GM12878 (cell line): Measurements from ENCODE around the gene MAGI2. TPM values are rescaled to one million over a fixed set of nuclear protein-coding genes. Genes with fewer than 3 reads are reported as not detected.

Source experiments
- ATAC-seq: fragments of 200-7000 bp; cut with Tn5 transposase; 3 replicates; pipeline ENCODE4 v1.9.1; 2020; ENCODE audit warnings: mild to moderate bottlenecking, moderate library complexity
- BruUV-seq: library from RNA; stranded (reverse); fragments of 400-500 nt; replicated peaks from 2 replicates; lab custom pipeline; 2021; lab: Mats Ljungman, UMichigan
- CTCF ChIA-PET: fragments of 300-600 bp; sonication (Branson Sonifier 250); formaldehyde crosslinking; extraction: SDS; loops from one replicate; lab custom pipeline; 2021; ENCODE audit warnings: inconsistent platforms; lab: Yijun Ruan, JAX
- POLR2A ChIA-PET: fragments of 350-600 bp; formaldehyde crosslinking; extraction: SDS; loops from one replicate; lab custom pipeline; 2021; ENCODE audit warnings: inconsistent platforms; lab: Charles Lee
- RAD21 ChIA-PET: fragments of 300-600 bp; sonication (Branson Sonifier 250); formaldehyde crosslinking; loops from one replicate; lab custom pipeline; 2023; ENCODE audit warnings: antibody characterized with exemption; ENCODE audit not compliant: unreplicated experiment; lab: Charles Lee
- SMC1A ChIA-PET: fragments of 300-600 bp; sonication (Branson Sonifier 250); formaldehyde crosslinking; loops from one replicate; lab custom pipeline; 2023; ENCODE audit not compliant: unreplicated experiment, uncharacterized antibody; lab: Charles Lee
- DNase-seq: peaks from one replicate; pipeline ENCODE4 v3.0.0-alpha.2; 2011; ENCODE audit warnings: low read depth, low spot score
- FAIRE-seq: peaks from 3 replicates; lab custom pipeline; 2011; peaks lifted over from hg19 to GRCh38; lab: Jason Lieb, UNC
- H2AFZ ChIP-seq: 2 replicates; pipeline ENCODE4 v1.6.0; 2011; ENCODE audit warnings: low read depth, low read length, control low read depth; ENCODE audit not compliant: control insufficient read depth
- H3K27ac ChIP-seq: 2 replicates; pipeline ENCODE4 v1.5.1; 2011; ENCODE audit warnings: control low read depth; ENCODE audit not compliant: control insufficient read depth, insufficient read depth
- H3K27me3 ChIP-seq, 2 experiments: replicated peaks in 1 of 2; 2 replicates each; pipeline versions ENCODE4 v1.6.0 to v1.6.1; 2011; ENCODE audit warnings: low read length in 1 of 2; ENCODE audit not compliant: control insufficient read depth in 2 of 2, insufficient read depth in 2 of 2
- H3K36me3 ChIP-seq, 2 experiments: 2 replicates each; pipeline ENCODE4 v1.5.1; 2011; ENCODE audit warnings: low read length in 1 of 2; ENCODE audit not compliant: control insufficient read depth in 2 of 2, insufficient read depth in 2 of 2
- H3K4me1 ChIP-seq: 2 replicates; pipeline ENCODE4 v1.6.1; 2011; ENCODE audit warnings: mild to moderate bottlenecking, low read length, moderate library complexity, mixed read lengths; ENCODE audit not compliant: control insufficient read depth, insufficient read depth
- H3K4me2 ChIP-seq: 2 replicates; pipeline ENCODE4 v1.6.0; 2011; ENCODE audit warnings: control low read depth; ENCODE audit not compliant: control insufficient read depth, insufficient read depth
- H3K4me3 ChIP-seq: fragments of 200-600 bp; sonication (generic); 2 replicates; pipeline ENCODE4 v1.5.1; 2016
- H3K79me2 ChIP-seq: 2 replicates; pipeline ENCODE4 v1.6.0; 2011; ENCODE audit warnings: low read length; ENCODE audit not compliant: control insufficient read depth, insufficient read depth
- H3K9ac ChIP-seq: 2 replicates; pipeline ENCODE4 v1.8.0; 2011; ENCODE audit warnings: low read length, control low read depth, mixed read lengths; ENCODE audit not compliant: control insufficient read depth, insufficient read depth
- H3K9me3 ChIP-seq: replicated peaks from 3 replicates; pipeline ENCODE4 v1.5.1; 2011; ENCODE audit warnings: mild to moderate bottlenecking, low read length; ENCODE audit not compliant: control insufficient read depth, insufficient read depth
- H4K20me1 ChIP-seq: 2 replicates; pipeline ENCODE4 v1.6.0; 2011; ENCODE audit not compliant: control insufficient read depth, insufficient read depth
- BACH1 ChIP-seq: fragments of 450-650 bp; IDR thresholded peaks from 2 replicates; pipeline ENCODE4 v1.6.1; 2017; ENCODE audit warnings: mild to moderate bottlenecking, borderline replicate concordance
- BMI1 ChIP-seq: fragments of 450-650 bp; IDR thresholded peaks from 2 replicates; pipeline ENCODE4 v1.6.1; 2016; ENCODE audit warnings: mild to moderate bottlenecking, moderate library complexity, borderline replicate concordance
- CREM ChIP-seq: IDR thresholded peaks from 2 replicates; pipeline ENCODE4 v1.6.1; 2014; ENCODE audit warnings: antibody characterized with exemption, low read depth
- EGR1 ChIP-seq, 2 experiments: IDR thresholded peaks; 1 replicate in 1 of 2; 2 replicates in 1 of 2; pipeline ENCODE4 v1.6.1; 2011 to 2012; ENCODE audit warnings: low read depth in 2 of 2, low read length in 2 of 2, borderline replicate concordance in 1 of 2, mild to moderate bottlenecking in 1 of 2, moderate library complexity in 1 of 2
- EP300 ChIP-seq, 2 experiments: fragments of 150-350 bp in 1 of 2; IDR thresholded peaks; 2 replicates each; pipeline ENCODE4 v1.6.1; 2011 to 2012; ENCODE audit warnings: low read depth in 2 of 2, low read length in 2 of 2, borderline replicate concordance in 1 of 2, improper control_type of control experiment in 1 of 2, inconsistent platforms in 1 of 2; ENCODE audit not compliant: control insufficient read depth in 1 of 2
- NFYA ChIP-seq: IDR thresholded peaks from 2 replicates; pipeline ENCODE4 v1.6.1; 2011; ENCODE audit warnings: low read depth, mild to moderate bottlenecking, low read length, improper control_type of control experiment, borderline replicate concordance
- POU2F2 ChIP-seq: IDR thresholded peaks from 3 replicates; pipeline ENCODE4 v1.6.1; 2011; ENCODE audit warnings: low read depth, mild to moderate bottlenecking, low read length, borderline replicate concordance
- RFX5 ChIP-seq: IDR thresholded peaks from 2 replicates; pipeline ENCODE4 v1.6.1; 2011; ENCODE audit warnings: low read depth, low read length, improper control_type of control experiment
- WRNIP1 ChIP-seq: IDR thresholded peaks from 2 replicates; pipeline ENCODE4 v1.6.1; 2011; ENCODE audit warnings: low read depth, low read length, improper control_type of control experiment, borderline replicate concordance
- WGBS: methylation state at CpG from one replicate; pipeline ENCODE4 v1.1.6; 2016; ENCODE audit warnings: low lambda C conversion rate; ENCODE audit not compliant: insufficient replicate concordance, insufficient coverage; ENCODE audit errors: missing lambda C conversion rate; 5-methylcytosine and 5-hydroxymethylcytosine counted together
- in situ Hi-C: fragments of 300-500 bp; cut with MboI; formaldehyde crosslinking; loops from 9 replicates; pipeline ENCODE4 v1.14.3; 2018; ENCODE audit warnings: mixed read lengths
- intact Hi-C: fragments of 100-400 bp; cut with micrococcal nuclease; formaldehyde crosslinking; loops from one replicate; pipeline ENCODE4 v1.14.2; 2022; ENCODE audit not compliant: unreplicated experiment
- polyA plus RNA-seq, 11 experiments: library from polyadenylated mRNA; depleted of rRNA in 4 of 11; unstranded in 6 of 11; stranded (reverse) in 5 of 11; fragments of >200 nt; fragmentation: Nextera tagmentation in 4 of 11; fragmentation: Illumina TruSeq in 1 of 11; extraction: Ambion mirVana in 4 of 11; extraction: Trizol in 1 of 11; gene quantifications; 1 replicate in 1 of 11; 2 replicates in 10 of 11; pipeline versions ENCODE4 v1.2.1 to v1.2.3, GENCODE V29; 2011 to 2016; ENCODE audit warnings: inconsistent platforms in 2 of 11, missing spikeins in 2 of 11, low read depth in 1 of 11
- total RNA-seq, 4 experiments: library from RNA; depleted of rRNA in 3 of 4; stranded (reverse); fragments of >200 nt in 3 of 4; fragmentation: Illumina TruSeq in 1 of 4; extraction: Trizol in 1 of 4; gene quantifications; 2 replicates each; pipeline versions ENCODE4 v1.2.1 to v1.2.3, GENCODE V29; 2013 to 2021
- TF ChIP-seq, protein P1 (sequence below): fragments of 450-650 bp; IDR thresholded peaks from 2 replicates; pipeline ENCODE4 v1.6.1; 2016; ENCODE audit warnings: mild to moderate bottlenecking
- TF ChIP-seq, protein P2 (sequence below): IDR thresholded peaks from 2 replicates; pipeline ENCODE4 v1.6.1; 2011; ENCODE audit warnings: mild to moderate bottlenecking, low read depth, low read length, moderate library complexity; ENCODE audit not compliant: insufficient replicate concordance
- TF ChIP-seq, protein P3 (sequence below): IDR thresholded peaks from 2 replicates; pipeline ENCODE4 v1.6.1; 2011; ENCODE audit warnings: low read depth, mild to moderate bottlenecking, low read length, moderate library complexity, borderline replicate concordance; ENCODE audit errors: extremely low read depth
- TF ChIP-seq, protein P4 (sequence below): IDR thresholded peaks from 2 replicates; pipeline ENCODE4 v1.6.1; 2012; ENCODE audit warnings: low read length, inconsistent platforms

MAGI2 gene
- total and polyA plus RNA-seq, 10 of the 15 experiments (the other 5 are each of a cell fraction or from before 2014, with no cell fraction given), result 0.01 to 0.31 (median 0.05) TPM; not detected in 2

DNA sequence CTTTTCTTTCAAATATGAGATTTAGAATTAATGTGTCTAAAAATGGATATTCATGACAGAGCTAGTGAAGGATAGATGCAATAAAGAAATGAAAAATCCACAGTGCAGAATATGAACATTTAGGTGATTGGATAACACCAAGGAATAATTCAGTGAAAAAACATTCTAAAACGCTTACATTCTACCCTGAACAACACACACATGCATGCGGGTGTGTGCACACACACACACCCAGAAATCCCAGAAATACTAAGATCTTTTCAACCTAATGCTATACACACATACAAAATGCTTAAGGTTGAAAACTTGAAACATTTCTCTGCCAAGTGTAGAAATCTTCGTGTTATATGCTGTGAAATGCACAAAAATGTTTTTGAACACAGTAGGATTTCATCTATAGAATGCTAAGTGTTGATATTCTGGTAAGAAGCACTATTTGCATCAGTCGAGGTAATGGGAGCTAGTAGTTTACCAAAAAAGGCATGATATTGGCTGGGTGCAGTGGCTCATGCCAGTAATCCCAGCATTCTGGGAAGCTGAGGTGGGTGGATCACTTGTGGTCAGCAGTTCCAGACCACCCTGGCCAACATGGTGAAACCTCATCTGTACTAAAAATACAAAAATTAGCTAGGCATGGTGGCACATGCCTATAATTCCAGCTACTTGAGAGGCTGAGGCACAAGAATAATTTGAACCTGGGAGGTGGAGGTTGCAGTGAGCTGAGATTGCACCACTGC is 1054.3 kb downstream of the MAGI2 start:
- ChIA-PET POLR2A (no interaction called here), CTCF (no interaction called here), RAD21 (no interaction called here), SMC1A (no interaction called here)
- Histone ChIP-seq H2AFZ (no peak overlapping the region), H3K4me2 (no peak overlapping the region), H3K9me3 (no peaks in the 10 kb centered on the region), H3K4me3 (no peak overlapping the region), H3K27me3 (no peaks in the 10 kb centered on the region; a peak in 1 of 4 replicates), H3K36me3 (no peaks in the 10 kb centered on the region), H4K20me1 (no peaks in the 10 kb centered on the region), H3K9ac (no peak overlapping the region), H3K4me1 (no peaks in the 10 kb centered on the region), H3K27ac (no peak overlapping the region)
- DNase-seq (no peak), ATAC-seq (no peak), FAIRE-seq (no peak)
- intact Hi-C loops (no loop called here), in situ Hi-C loops (no loop called here)
- BruUV-seq, result no TSS peak
- 3% methylated on average over 4 of the region's 4 CpGs for WGBS
- TF ChIP-seq BMI1 (no peak), EGR1 (IDR thresholded peaks at IDR 0.05; ENCODE audit: borderline replicate concordance in 1 of 2, low read depth in 2 of 2, low read length in 2 of 2) (no peak), RFX5 (no peak), EP300 (IDR thresholded peaks at IDR 0.05; ENCODE audit: borderline replicate concordance in 1 of 2, control insufficient read depth in 1 of 2, low read depth in 2 of 2, low read length in 2 of 2) (no peak), WRNIP1 (no peak), POU2F2 (no peak), NFYA (no peak), BACH1 (no peak), CREM (no peak)
- TF ChIP-seq, protein P1, sequence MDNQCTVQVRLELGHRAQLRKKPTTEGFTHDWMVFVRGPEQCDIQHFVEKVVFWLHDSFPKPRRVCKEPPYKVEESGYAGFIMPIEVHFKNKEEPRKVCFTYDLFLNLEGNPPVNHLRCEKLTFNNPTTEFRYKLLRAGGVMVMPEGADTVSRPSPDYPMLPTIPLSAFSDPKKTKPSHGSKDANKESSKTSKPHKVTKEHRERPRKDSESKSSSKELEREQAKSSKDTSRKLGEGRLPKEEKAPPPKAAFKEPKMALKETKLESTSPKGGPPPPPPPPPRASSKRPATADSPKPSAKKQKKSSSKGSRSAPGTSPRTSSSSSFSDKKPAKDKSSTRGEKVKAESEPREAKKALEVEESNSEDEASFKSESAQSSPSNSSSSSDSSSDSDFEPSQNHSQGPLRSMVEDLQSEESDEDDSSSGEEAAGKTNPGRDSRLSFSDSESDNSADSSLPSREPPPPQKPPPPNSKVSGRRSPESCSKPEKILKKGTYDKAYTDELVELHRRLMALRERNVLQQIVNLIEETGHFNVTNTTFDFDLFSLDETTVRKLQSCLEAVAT, result no peak
- TF ChIP-seq, protein P2, sequence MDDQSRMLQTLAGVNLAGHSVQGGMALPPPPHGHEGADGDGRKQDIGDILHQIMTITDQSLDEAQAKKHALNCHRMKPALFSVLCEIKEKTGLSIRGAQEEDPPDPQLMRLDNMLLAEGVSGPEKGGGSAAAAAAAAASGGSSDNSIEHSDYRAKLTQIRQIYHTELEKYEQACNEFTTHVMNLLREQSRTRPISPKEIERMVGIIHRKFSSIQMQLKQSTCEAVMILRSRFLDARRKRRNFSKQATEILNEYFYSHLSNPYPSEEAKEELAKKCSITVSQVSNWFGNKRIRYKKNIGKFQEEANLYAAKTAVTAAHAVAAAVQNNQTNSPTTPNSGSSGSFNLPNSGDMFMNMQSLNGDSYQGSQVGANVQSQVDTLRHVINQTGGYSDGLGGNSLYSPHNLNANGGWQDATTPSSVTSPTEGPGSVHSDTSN, result no peak
- TF ChIP-seq, protein P3, sequence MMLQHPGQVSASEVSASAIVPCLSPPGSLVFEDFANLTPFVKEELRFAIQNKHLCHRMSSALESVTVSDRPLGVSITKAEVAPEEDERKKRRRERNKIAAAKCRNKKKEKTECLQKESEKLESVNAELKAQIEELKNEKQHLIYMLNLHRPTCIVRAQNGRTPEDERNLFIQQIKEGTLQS, result no peak
- TF ChIP-seq, protein P4, sequence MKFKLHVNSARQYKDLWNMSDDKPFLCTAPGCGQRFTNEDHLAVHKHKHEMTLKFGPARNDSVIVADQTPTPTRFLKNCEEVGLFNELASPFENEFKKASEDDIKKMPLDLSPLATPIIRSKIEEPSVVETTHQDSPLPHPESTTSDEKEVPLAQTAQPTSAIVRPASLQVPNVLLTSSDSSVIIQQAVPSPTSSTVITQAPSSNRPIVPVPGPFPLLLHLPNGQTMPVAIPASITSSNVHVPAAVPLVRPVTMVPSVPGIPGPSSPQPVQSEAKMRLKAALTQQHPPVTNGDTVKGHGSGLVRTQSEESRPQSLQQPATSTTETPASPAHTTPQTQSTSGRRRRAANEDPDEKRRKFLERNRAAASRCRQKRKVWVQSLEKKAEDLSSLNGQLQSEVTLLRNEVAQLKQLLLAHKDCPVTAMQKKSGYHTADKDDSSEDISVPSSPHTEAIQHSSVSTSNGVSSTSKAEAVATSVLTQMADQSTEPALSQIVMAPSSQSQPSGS, result no peak
- TF ChIP-seq, all 136 proteins: peak for 0
- H3K79me2 ChIP-seq, result no peaks in the 10 kb centered on the region
